Keratinocyte (primary cell): ENCODE results near the gene KCTD1. TPM values are rescaled to one million over a fixed set of nuclear protein-coding genes. Genes with fewer than 3 reads are reported as not detected.

Experiments
- DNase-seq: peaks from one replicate; pipeline ENCODE4 v3.0.0-alpha.2; 2011; ENCODE audit warnings: low read depth, missing footprints, low spot score
- FAIRE-seq: peaks from 2 replicates; lab custom pipeline; 2011; peaks lifted over from hg19 to GRCh38; lab: Jason Lieb, UNC
- H2AFZ ChIP-seq: 2 replicates; pipeline ENCODE4 v1.6.0; 2012; ENCODE audit warnings: low read length, control low read depth, inconsistent platforms; ENCODE audit not compliant: control insufficient read depth
- H3K27ac ChIP-seq: 2 replicates; pipeline ENCODE4 v1.5.1; 2011; ENCODE audit warnings: low read length; ENCODE audit not compliant: control insufficient read depth, insufficient read depth
- H3K27me3 ChIP-seq: 3 replicates; pipeline ENCODE4 v1.6.0; 2011; ENCODE audit warnings: low read length; ENCODE audit not compliant: control insufficient read depth, insufficient read depth; ENCODE audit errors: extremely low read depth
- H3K36me3 ChIP-seq, 2 experiments: 2 replicates in 1 of 2; 3 replicates in 1 of 2; pipeline ENCODE4 v1.5.1; 2011; ENCODE audit warnings: low read length in 2 of 2, mild to moderate bottlenecking in 1 of 2; ENCODE audit not compliant: control insufficient read depth in 2 of 2, insufficient read depth in 2 of 2; ENCODE audit errors: extremely low read depth in 1 of 2
- H3K4me1 ChIP-seq: 3 replicates; pipeline ENCODE4 v1.5.1; 2011; ENCODE audit warnings: low read length; ENCODE audit not compliant: control insufficient read depth, insufficient read depth; ENCODE audit errors: extremely low read depth
- H3K4me2 ChIP-seq: 3 replicates; pipeline ENCODE4 v1.6.0; 2011; ENCODE audit warnings: low read depth, low read length; ENCODE audit not compliant: control insufficient read depth, insufficient read depth; ENCODE audit errors: extremely low read depth
- H3K4me3 ChIP-seq, 3 experiments: fragments of 200-600 bp in 1 of 3; sonication (generic) in 1 of 3; 2 replicates in 2 of 3; 3 replicates in 1 of 3; pipeline ENCODE4 v1.5.1; 2011 to 2016; ENCODE audit warnings: low read length in 3 of 3, mild to moderate bottlenecking in 3 of 3, control low read depth in 2 of 3, inconsistent platforms in 1 of 3, low read depth in 1 of 3, mixed read lengths in 1 of 3, mixed run types in 1 of 3, moderate library complexity in 1 of 3; ENCODE audit not compliant: control insufficient read depth in 2 of 3, insufficient read depth in 2 of 3; ENCODE audit errors: extremely low read depth in 1 of 3
- H3K79me2 ChIP-seq: 2 replicates; pipeline ENCODE4 v1.6.0; 2012; ENCODE audit warnings: low read length; ENCODE audit not compliant: control insufficient read depth, insufficient read depth
- H3K9ac ChIP-seq: 3 replicates; pipeline ENCODE4 v1.6.0; 2011; ENCODE audit warnings: low read length; ENCODE audit not compliant: control insufficient read depth, insufficient read depth; ENCODE audit errors: extremely low read depth
- H3K9me1 ChIP-seq: 3 replicates; pipeline ENCODE4 v1.6.0; 2011; ENCODE audit warnings: low read length; ENCODE audit not compliant: control insufficient read depth, insufficient read depth; ENCODE audit errors: extremely low read depth
- H3K9me3 ChIP-seq: 2 replicates; pipeline ENCODE4 v1.5.1; 2012; ENCODE audit warnings: low read depth, low read length; ENCODE audit not compliant: control insufficient read depth
- H4K20me1 ChIP-seq: 3 replicates; pipeline ENCODE4 v1.6.0; 2011; ENCODE audit warnings: low read length; ENCODE audit not compliant: control insufficient read depth, insufficient read depth; ENCODE audit errors: extremely low read depth
- EZH2 ChIP-seq: IDR thresholded peaks from one replicate; pipeline ENCODE4 v1.6.1; 2012; ENCODE audit warnings: inconsistent platforms, mild to moderate bottlenecking, low read length, moderate library complexity
- dilution Hi-C: fragments of 300-500 bp; cut with MboI; formaldehyde crosslinking; loops from one replicate; pipeline ENCODE4 v1.7.0; 2020; ENCODE audit warnings: low sequenced_read_pairs; ENCODE audit not compliant: extremely low pct_ligation_motif_present
- polyA plus RNA-seq, 5 experiments: library from polyadenylated mRNA; depleted of rRNA in 3 of 5; stranded (reverse) in 3 of 5; stranded (forward) in 1 of 5; unstranded in 1 of 5; fragments of >200 nt; gene quantifications; 1 replicate in 1 of 5; 2 replicates in 3 of 5; 3 replicates in 1 of 5; pipeline versions ENCODE4 v1.2.1 to v1.2.3, GENCODE V29; 2011 to 2012; ENCODE audit warnings: missing spikeins in 2 of 5, low read depth in 1 of 5, low replicate concordance in 1 of 5
- TF ChIP-seq, protein P1 (sequence below), 3 experiments: IDR thresholded peaks in 1 of 3; conservative IDR thresholded peaks in 1 of 3; optimal IDR thresholded peaks in 1 of 3; 2 replicates in 2 of 3; 3 replicates in 1 of 3; pipeline versions ENCODE3 to v1.5.1; 2011; ENCODE audit warnings: low read length in 3 of 3, mild to moderate bottlenecking in 3 of 3, moderate library complexity in 2 of 3, control low read depth in 1 of 3, inconsistent platforms in 1 of 3; ENCODE audit not compliant: insufficient read depth in 2 of 3; ENCODE audit errors: extremely low read depth in 1 of 3

Gene KCTD1
- polyA plus RNA-seq, 1 donor (not counting 4 experiments of a cell fraction or from before 2014, with no cell fraction given), result 32.1 TPM

DNA sequence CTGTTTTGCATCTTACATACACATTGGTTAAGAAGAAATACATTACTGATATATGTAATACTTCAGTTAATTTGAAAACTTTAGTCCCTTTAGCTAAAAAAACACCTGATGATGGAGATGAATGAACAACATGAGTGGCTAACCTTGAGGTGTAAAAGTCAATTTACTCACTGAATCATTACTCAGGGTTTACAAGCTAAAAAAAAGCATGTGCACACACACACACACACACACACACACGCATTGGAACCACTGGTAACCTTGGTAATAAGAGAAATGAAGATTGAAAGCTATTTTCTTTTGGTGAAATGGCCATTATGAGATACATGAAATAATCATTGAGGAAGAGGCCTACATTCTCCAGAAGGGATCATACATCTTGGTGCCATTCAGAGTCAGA, 51.8 kb downstream of the KCTD1 start:
- H3K9me3 ChIP-seq, result no peaks in the 10 kb centered on the region
- H3K4me3 ChIP-seq, result no peak overlapping the region
- DNase-seq, result no peak
- no peaks in the 10 kb centered on the region for H4K20me1 ChIP-seq
- no peak overlapping the region for H3K27ac ChIP-seq
- TF ChIP-seq, protein P1, sequence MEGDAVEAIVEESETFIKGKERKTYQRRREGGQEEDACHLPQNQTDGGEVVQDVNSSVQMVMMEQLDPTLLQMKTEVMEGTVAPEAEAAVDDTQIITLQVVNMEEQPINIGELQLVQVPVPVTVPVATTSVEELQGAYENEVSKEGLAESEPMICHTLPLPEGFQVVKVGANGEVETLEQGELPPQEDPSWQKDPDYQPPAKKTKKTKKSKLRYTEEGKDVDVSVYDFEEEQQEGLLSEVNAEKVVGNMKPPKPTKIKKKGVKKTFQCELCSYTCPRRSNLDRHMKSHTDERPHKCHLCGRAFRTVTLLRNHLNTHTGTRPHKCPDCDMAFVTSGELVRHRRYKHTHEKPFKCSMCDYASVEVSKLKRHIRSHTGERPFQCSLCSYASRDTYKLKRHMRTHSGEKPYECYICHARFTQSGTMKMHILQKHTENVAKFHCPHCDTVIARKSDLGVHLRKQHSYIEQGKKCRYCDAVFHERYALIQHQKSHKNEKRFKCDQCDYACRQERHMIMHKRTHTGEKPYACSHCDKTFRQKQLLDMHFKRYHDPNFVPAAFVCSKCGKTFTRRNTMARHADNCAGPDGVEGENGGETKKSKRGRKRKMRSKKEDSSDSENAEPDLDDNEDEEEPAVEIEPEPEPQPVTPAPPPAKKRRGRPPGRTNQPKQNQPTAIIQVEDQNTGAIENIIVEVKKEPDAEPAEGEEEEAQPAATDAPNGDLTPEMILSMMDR (optimal IDR thresholded peaks at IDR 0.05 in 1 of 3, IDR thresholded peaks at IDR 0.05 in 1 of 3, conservative IDR thresholded peaks at IDR 0.05 in 1 of 3; ENCODE audit: extremely low read depth in 1 of 3, insufficient read depth in 2 of 3, low read length in 3 of 3), result no peak
- TF ChIP-seq EZH2, result no peak
- dilution Hi-C loops, result no loop called here
- no peak overlapping the region for H3K4me2 ChIP-seq
- H3K27me3 ChIP-seq, result no peaks in the 10 kb centered on the region
- no peaks in the 10 kb centered on the region for H3K9me1 ChIP-seq
- H3K9ac ChIP-seq, result no peak overlapping the region
- H2AFZ ChIP-seq, result no peak overlapping the region
- H3K4me1 ChIP-seq, result peaks cover 12% of the 10 kb centered on the region
- peaks cover 6 to 24% of the 10 kb centered on the region in 2 experiments for H3K36me3 ChIP-seq
- H3K79me2 ChIP-seq, result no peaks in the 10 kb centered on the region
- no peak for FAIRE-seq

DNA sequence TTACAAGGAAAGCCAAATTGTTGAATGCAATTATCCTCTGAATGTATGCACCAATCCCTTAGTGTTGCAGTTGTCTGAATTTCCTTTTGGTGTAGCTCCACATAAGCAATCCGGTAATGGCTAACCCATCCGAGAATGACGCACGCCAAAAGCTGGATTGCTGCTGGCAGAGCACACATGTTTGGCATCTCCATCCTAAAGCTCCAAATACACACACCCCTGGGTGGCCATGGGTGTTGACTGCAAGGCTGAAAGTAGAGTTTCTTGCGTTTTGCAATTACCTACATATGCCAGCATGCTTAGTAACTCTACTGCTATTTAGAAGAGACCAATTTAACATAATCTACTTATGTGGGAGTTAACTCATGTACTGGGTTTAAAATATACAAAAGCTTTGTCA, 53.1 kb downstream of the KCTD1 start:
- no peak overlapping the region for H3K27ac ChIP-seq
- FAIRE-seq, result peak; percentile 20
- dilution Hi-C loops, result no loop called here

More for the DNA sequence above, 53.1 kb downstream of the KCTD1 start:
- Histone ChIP-seq H3K27me3 (no peaks in the 10 kb centered on the region), H3K36me3 (peaks cover 9 to 24% of the 10 kb centered on the region in 2 experiments), H3K79me2 (no peaks in the 10 kb centered on the region), H3K4me3 (no peak overlapping the region), H3K9me3 (no peaks in the 10 kb centered on the region), H2AFZ (no peak overlapping the region), H3K4me1 (peaks cover 12% of the 10 kb centered on the region), H3K9ac (no peak overlapping the region), H3K9me1 (no peaks in the 10 kb centered on the region), H3K4me2 (no peak overlapping the region), H4K20me1 (no peaks in the 10 kb centered on the region)
- TF ChIP-seq EZH2, result no peak
- TF ChIP-seq, protein P1 (optimal IDR thresholded peaks at IDR 0.05 in 1 of 3, IDR thresholded peaks at IDR 0.05 in 1 of 3, conservative IDR thresholded peaks at IDR 0.05 in 1 of 3; ENCODE audit: extremely low read depth in 1 of 3, insufficient read depth in 2 of 3, low read length in 3 of 3), result no peak
- no peak for DNase-seq
